Measurements from ENCODE around the gene ZHX3. TPM values are rescaled to one million over a fixed set of nuclear protein-coding genes. Genes with fewer than 3 reads are reported as not detected.
"Not testable (repeated sequence)": the region's sequence is repeated elsewhere in the genome, so short reads cannot be mapped to it uniquely, and the experiment has no call there.

ZHX3 gene
- total RNA-seq, 2 donors from 2014 or later = 8.2 to 10.1 TPM

GRCh38 chr20:41141153-41141815 is 176.2 kb downstream of the ZHX3 start:
- Mint-ChIP-seq H3K27ac (peak overlapping the region; percentile 93 to 95), H3K9me3 (no peaks in the 10 kb centered on the region), H3K36me3 (peaks cover 31 to 61% of the 10 kb centered on the region in 2 donors)
- DNase-seq (ENCODE audit: low spot score in 2 of 2) (peak in 1 of 2 donors; percentile 66), ATAC-seq (peak in 1 of 2 donors; percentile 6)

GRCh38 chr20:41140226-41141133 is 177.1 kb downstream of the ZHX3 start:
- peaks cover 31 to 58% of the 10 kb centered on the region in 2 donors for H3K36me3 Mint-ChIP-seq
- DNase-seq (ENCODE audit: low spot score in 2 of 2) (peak in 1 of 2 donors; percentile 56), ATAC-seq (peak in 1 of 2 donors; percentile 13)

GRCh38 chr20:41139227-41140093 is 178.1 kb downstream of the ZHX3 start:
- ATAC-seq = no peak
- Mint-ChIP-seq H3K9me3 (no peaks in the 10 kb centered on the region), H3K27ac (peak overlapping the region; percentile 93 to 95), H3K36me3 (peaks cover 25 to 48% of the 10 kb centered on the region in 2 donors)
- DNase-seq (ENCODE audit: low spot score in 2 of 2) = peak in 1 of 2 donors; percentile 51

More at GRCh38 chr20:41140226-41141133, 177.1 kb downstream of the ZHX3 start:
- Mint-ChIP-seq H3K27ac (peak overlapping the region; percentile 93 to 95), H3K9me3 (no peaks in the 10 kb centered on the region)

DNA sequence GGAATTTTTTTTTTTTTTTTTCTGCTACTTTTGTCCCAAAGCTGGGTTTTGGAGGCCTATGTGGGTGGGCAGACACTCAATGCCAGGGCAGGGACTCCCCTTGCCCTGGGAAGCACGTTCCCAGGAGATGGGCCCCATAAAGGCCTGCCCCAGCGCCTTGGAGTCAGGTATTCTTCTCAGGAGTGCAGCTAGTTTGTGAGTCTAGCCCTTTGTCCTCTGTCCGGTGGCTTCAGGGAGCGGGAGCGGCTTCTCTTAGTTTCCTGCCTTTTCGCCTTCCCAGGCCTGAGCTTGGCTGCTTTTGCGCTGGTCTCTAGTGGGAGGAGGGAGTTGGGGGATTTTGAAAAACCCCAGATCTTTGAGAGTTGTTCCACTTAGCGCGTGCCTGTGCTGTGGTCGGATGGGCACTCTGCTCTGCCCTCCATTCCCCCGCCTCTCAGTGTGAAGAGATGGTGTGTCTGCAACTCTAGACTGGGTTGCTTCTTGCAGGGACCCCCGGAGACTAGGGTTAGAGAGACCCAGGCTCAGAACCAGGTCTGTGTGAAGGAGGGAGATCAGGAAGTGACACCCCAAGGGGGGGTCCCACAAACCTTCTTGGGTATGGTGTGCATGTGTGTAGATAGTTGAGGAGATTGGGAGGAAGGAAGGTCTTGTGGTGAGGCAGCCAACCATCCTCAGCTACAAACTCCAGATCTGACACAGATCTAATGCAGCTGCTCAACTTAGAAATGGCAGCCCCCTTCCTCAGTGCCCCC is 178.9 kb downstream of the ZHX3 start:
- Mint-ChIP-seq H3K27ac (peak overlapping the region; percentile 93 to 95), H3K9me3 (no peaks in the 10 kb centered on the region), H3K36me3 (peaks cover 23 to 40% of the 10 kb centered on the region in 2 donors)
- peak; percentile 34 to 67 for DNase-seq (ENCODE audit: low spot score in 2 of 2)
- peak in 1 of 2 donors; percentile 11 for ATAC-seq

DNA sequence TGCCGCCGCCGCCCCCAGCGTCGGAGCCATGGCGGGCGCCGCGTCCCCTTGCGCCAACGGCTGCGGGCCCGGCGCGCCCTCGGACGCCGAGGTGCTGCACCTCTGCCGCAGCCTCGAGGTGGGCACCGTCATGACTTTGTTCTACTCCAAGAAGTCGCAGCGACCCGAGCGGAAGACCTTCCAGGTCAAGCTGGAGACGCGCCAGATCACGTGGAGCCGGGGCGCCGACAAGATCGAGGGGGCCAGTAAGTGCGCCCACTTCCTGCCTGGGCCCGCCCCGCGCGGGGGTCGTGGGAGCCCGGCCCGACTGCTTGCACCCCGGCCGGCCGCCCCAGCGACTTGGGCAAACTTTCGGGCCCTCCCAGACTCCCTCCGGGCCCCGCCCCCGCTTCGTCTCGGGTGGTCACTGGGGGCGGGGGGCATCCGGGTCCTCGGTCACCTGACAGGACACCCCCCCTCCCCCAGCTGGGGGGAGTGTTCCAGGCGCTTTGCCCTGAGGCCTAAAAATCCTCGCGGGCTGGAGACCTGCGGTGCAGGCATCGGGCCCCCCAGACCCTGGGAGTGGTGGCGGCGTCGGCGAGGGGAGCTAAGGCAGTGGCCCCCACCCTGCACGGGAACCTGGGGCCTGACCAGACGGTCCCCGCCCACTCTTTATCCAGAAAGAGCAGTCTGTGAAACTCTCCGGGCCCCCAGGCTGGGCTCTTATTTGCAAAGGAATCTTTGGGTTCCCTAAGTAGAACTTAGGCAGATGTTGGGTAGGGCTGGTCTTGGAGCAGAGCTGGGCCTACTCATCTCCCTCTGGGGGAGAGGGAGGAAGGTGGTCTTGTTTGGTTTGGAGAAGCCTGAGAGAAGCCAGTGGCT is 179.7 kb downstream of the ZHX3 start:
- DNase-seq (ENCODE audit: low spot score in 2 of 2) (peak; percentile 62 to 80), ATAC-seq (peak; percentile 21 to 25)
- no peaks in the 10 kb centered on the region for H3K9me3 Mint-ChIP-seq
- peaks cover 23 to 38% of the 10 kb centered on the region in 2 donors for H3K36me3 Mint-ChIP-seq
- H3K27ac Mint-ChIP-seq = peak overlapping the region; percentile 93 to 95

DNA sequence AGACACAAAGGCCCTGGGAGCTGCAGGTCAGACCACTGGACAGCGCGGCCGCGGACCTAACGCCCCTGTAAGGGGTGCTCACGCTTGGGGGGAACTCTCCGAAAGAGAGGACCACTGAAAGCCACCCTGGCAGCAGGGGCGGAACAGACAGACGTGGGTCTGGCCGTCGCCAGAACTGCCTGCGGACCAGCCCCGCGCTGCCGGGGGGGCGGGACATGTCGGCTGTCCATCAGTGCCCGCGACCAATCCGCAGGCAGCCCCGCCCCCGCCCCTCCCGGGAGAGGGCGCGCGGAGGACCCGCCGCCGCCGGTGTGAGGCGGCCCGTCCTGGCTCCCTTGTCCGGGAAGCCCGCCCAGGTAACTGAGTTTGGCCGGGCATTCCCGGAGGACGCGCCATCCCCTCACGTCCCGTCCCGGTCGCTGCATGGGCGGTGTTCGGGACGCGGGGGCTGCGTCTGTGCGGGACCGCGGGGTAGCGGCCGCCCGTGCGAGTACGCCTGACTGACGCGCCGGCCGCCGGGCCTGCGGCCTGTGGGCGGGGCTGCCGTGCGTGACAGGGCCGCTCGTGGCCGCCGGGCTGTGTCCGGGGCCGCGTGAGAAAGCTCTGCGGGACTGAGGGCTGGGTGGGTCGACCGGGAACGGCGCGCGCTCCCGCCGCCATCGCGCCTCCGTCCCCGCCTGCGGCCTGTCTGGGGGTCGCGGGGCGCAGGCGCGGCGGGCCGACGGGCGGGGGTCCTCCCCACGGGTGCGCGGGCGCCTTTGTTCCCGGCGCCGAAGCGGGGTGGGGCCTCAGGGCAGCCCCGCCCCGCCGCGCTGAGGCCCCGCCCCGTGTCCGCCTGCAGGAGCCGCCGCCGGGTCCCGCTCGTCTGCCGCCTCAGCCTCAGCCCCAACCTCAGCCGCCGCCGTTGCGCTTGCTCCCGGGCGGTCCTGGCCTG is 180.6 kb downstream of the ZHX3 start, which contains the start of gene PLCG1:
TSS of gene PLCG1 (plus strand) at position 864 of the 934 bp plus-strand sequence. CDS start 99 bp downstream, outside the sequence.
- peak within 1 kb of the TSS; percentile 93 to 95 for H3K27ac Mint-ChIP-seq
- ATAC-seq = peak; percentile 63 to 73
- DNase-seq (ENCODE audit: low spot score in 2 of 2) = peak; percentile 88 to 89
- H3K36me3 Mint-ChIP-seq = peaks cover 23 to 34% of the 10 kb centered on the region in 2 donors
- no peaks in the 10 kb centered on the region for H3K9me3 Mint-ChIP-seq

DNA sequence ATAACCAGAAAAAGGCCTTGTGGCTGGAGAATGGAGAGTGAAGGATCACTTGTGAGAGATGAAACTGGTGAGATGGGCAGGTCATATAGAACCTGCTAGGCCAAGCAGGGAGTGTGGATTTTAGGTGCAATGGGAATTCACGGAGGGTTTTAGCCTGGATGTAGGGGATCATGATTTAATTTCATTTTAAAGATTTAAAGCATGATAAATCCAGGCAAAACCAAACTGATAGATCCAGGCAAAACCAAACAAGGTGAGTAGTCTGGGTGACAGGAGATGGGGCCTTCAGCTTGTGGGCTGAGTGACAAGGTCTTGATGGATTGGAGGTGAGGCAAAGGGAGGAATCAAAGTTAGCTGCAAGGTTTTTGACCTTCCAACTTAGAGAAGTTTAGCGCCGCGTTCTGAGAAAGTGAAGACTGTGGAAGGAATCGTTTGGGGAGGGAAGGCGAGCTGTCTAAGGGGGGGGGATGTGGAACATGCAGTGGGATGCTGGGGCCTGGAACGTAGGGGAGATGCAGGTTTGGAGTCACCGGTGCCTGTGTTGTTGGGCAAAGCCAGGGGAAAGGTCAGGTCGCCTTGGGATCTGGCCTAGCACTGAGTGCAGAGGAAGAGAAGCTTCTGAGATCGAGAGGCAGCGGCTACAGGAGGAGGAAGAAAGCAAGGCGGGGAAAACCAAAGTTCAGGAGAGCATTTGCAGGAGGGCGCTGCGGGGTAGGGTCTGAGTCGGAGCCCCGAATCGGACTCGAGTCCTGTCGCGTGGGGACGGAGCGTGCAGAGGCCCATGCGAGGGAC is 181.4 kb downstream of the ZHX3 start:
- Mint-ChIP-seq H3K36me3 (peaks cover 21 to 30% of the 10 kb centered on the region in 2 donors), H3K9me3 (no peaks in the 10 kb centered on the region), H3K27ac (peak overlapping the region; percentile 53 to 81)
- DNase-seq (ENCODE audit: low spot score in 2 of 2) (no peak), ATAC-seq (no peak)

GRCh38 chr20:41135187-41135887 is 182.2 kb downstream of the ZHX3 start:
- peak overlapping the region in 1 of 2 donors; percentile 81 for H3K27ac Mint-ChIP-seq
- peak in 1 of 2 donors; percentile 23 for ATAC-seq
- H3K9me3 Mint-ChIP-seq = no peaks in the 10 kb centered on the region
- DNase-seq (ENCODE audit: low spot score in 2 of 2) = peak; percentile 39 to 69
- H3K36me3 Mint-ChIP-seq = peaks cover 17 to 23% of the 10 kb centered on the region in 2 donors

DNA sequence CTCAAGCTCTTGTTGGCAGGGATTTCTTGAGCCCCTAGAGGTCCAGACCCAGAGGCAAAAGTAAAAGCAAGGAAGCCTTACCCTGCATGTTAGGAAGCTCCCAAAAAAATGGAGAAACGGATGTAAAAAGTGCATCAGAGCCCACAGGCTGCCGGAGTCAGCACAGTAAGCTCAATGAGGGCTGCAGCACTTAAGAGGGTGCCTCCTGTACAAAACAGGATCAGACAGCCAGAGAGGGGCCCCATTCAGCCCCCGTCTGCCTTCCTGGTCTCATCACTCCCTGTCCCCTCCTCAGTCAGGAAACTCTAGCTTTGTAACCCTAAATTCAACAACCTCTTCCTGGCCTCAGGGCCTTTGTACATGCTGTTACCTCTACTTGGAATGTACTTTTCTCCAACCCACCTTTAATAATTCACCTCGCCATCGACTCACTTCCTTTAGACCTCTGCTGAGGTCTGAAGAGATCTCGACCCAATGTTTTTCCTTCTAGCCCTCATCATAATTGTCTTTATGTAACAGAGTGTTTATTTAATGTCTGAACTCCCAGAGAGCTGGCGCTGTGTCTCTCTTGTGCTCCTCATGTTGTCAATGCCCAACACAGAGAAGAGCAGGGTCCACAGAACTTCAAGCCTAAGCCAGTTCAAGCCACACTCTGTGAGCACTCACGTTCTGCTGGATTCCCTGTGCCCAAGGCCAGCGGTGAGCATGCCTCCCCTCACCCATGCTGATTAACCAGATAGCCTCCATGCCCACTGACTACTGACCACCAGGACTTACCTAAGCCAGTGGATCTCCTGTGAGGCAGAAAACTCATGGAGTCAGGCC is 183.0 kb downstream of the ZHX3 start:
- H3K27ac Mint-ChIP-seq = no peak overlapping the region
- DNase-seq (ENCODE audit: low spot score in 2 of 2) (no peak), ATAC-seq (no peak)
- H3K9me3 Mint-ChIP-seq = no peaks in the 10 kb centered on the region
- H3K36me3 Mint-ChIP-seq = peaks cover 14 to 15% of the 10 kb centered on the region in 2 donors

- Mint-ChIP-seq H3K36me3 (peaks cover 7 to 8% of the 10 kb centered on the region in 2 donors), H3K9me3 (no peaks in the 10 kb centered on the region), H3K27ac (peak overlapping the region in 1 of 2 donors; percentile 72)
- ATAC-seq (peak in 1 of 2 donors; percentile 21), DNase-seq (ENCODE audit: low spot score in 2 of 2) (peak in 1 of 2 donors; percentile 49)
Measured at GRCh38 chr20:41133709-41134361, 183.7 kb downstream of the ZHX3 start.

GRCh38 chr20:41132388-41132775 is 185.1 kb downstream of the ZHX3 start:
- H3K36me3 Mint-ChIP-seq; H3K9me3 Mint-ChIP-seq; DNase-seq (ENCODE audit: low spot score in 2 of 2); ATAC-seq; H3K27ac Mint-ChIP-seq: not testable (repeated sequence)
